Subcutaneous adipose tissue (tissue), 4 donors: ENCODE measurements around the gene C1QTNF7. TPM values are rescaled to one million over a fixed set of nuclear protein-coding genes. Genes with fewer than 3 reads are reported as not detected.

ENCODE experiments used
- small RNA-seq: library from RNA; depleted of rRNA; stranded (forward); fragments of <200 nt; gene quantifications from one replicate; pipeline ENCODE3, GENCODE V24; 2016
- total RNA-seq, 4 donors: library from RNA; depleted of rRNA; stranded (reverse); fragments of >200 nt; gene quantifications; one replicate each; pipeline ENCODE4 v1.1.0, GENCODE V29; 2016
- TF ChIP-seq, protein P1 (sequence below): fragments of 450-650 bp; IDR thresholded peaks from one replicate; pipeline ENCODE4 v1.5.1; 2016; ENCODE audit warnings: low read depth, mild to moderate bottlenecking, control low read depth, antibody characterized with exemption, moderate library complexity

The C1QTNF7 gene
- total RNA-seq, 4 donors from 2014 or later, result 12.4 to 19.0 (median 18.6) TPM

- TF ChIP-seq, protein P1, sequence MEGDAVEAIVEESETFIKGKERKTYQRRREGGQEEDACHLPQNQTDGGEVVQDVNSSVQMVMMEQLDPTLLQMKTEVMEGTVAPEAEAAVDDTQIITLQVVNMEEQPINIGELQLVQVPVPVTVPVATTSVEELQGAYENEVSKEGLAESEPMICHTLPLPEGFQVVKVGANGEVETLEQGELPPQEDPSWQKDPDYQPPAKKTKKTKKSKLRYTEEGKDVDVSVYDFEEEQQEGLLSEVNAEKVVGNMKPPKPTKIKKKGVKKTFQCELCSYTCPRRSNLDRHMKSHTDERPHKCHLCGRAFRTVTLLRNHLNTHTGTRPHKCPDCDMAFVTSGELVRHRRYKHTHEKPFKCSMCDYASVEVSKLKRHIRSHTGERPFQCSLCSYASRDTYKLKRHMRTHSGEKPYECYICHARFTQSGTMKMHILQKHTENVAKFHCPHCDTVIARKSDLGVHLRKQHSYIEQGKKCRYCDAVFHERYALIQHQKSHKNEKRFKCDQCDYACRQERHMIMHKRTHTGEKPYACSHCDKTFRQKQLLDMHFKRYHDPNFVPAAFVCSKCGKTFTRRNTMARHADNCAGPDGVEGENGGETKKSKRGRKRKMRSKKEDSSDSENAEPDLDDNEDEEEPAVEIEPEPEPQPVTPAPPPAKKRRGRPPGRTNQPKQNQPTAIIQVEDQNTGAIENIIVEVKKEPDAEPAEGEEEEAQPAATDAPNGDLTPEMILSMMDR, result no peak
These were observed 61.7 kb downstream of the C1QTNF7 start for GRCh38 chr4:15489551-15489950.

DNA sequence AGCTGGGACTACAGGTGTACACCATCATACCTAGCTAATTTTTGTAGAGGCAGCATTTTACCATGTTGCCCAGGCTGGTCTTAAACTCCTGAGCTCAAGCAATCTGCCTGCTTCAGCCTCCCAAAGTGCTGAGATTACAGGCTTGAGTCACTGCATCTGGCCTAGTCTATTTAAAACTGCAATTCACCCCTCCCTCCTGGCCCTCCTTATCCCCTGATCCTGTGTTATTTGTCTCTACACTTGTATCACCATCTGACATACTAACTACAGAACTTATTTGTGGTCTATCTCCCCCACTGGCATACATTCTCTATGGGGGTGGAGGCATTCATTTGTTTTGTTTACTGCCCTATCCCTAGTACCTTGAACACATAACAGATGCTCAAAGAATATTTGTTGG is 65.6 kb downstream of the C1QTNF7 start:
- TF ChIP-seq, protein P1, result no peak

GRCh38 chr4:15495621-15496020 is 67.8 kb downstream of the C1QTNF7 start:
- TF ChIP-seq, protein P1, result no peak

Small RNAs within 50 kb of the gene (small RNA-seq; reads per million reads assigned to genes)
- gene AC007016.1, result not detected

Other genes with a start within 250 kb of the C1QTNF7 start
- 10 to 100 TPM in 3 of 4 donors, 1 to 10 TPM in 1; 8.7 to 25.6 (median 13.1) TPM for gene CC2D2A, start 41.8 kb downstream of the C1QTNF7 start, total RNA-seq
- gene FBXL5, start 227.3 kb downstream of the C1QTNF7 start, total RNA-seq, result 100 to 1,000 TPM; 175 to 234 (median 217) TPM